A549 (cell line): ENCODE measurements around the gene PPP1R7. TPM values are rescaled to one million over a fixed set of nuclear protein-coding genes. Genes with fewer than 3 reads are reported as not detected.

ENCODE experiments used
- ATAC-seq, 2 experiments: fragments of 200-7000 bp in 1 of 2; fragments of >200 bp in 1 of 2; cut with Nextera tagmentation in 1 of 2; cut with Tn5 transposase in 1 of 2; 3 replicates each; pipeline versions ENCODE4 v1.8.0 to v1.9.1; 2018 to 2020; ENCODE audit warnings: mild to moderate bottlenecking in 1 of 2, moderate library complexity in 1 of 2
- CTCF ChIA-PET: fragments of 300-600 bp; sonication (Branson Sonifier 250); formaldehyde crosslinking; extraction: SDS; loops from one replicate; lab custom pipeline; 2021; ENCODE audit warnings: antibody characterized with exemption, inconsistent platforms; lab: Yijun Ruan, JAX
- POLR2A ChIA-PET: fragments of 350-600 bp; formaldehyde crosslinking; extraction: SDS; loops from one replicate; lab custom pipeline; 2021; ENCODE audit warnings: antibody characterized with exemption, inconsistent platforms; lab: Yijun Ruan, JAX
- DNase-seq, 2 experiments: peaks; one replicate each; pipeline versions ENCODE4 v3.0.0 to v3.0.0-alpha.2; 2011 to 2016; ENCODE audit warnings: low read depth in 1 of 2, low spot score in 1 of 2
- FAIRE-seq: peaks from 2 replicates; lab custom pipeline; 2011; peaks lifted over from hg19 to GRCh38; lab: Jason Lieb, UNC
- H3K27ac ChIP-seq, 2 experiments: fragments of >200 bp; sonication (Bioruptor Twin); formaldehyde crosslinking; 3 replicates each; pipeline ENCODE4 v1.5.1; 2016 to 2017
- H3K4me1 ChIP-seq: fragments of >200 bp; sonication (Bioruptor Twin); formaldehyde crosslinking; 3 replicates; pipeline ENCODE4 v1.6.1; 2016
- H3K4me2 ChIP-seq: fragments of >200 bp; sonication (Bioruptor Twin); formaldehyde crosslinking; 3 replicates; pipeline ENCODE4 v1.6.1; 2016
- H3K4me3 ChIP-seq: fragments of >200 bp; sonication (Bioruptor Twin); formaldehyde crosslinking; 3 replicates; pipeline ENCODE4 v1.5.1; 2016
- H3K9me3 ChIP-seq: fragments of >200 bp; sonication (Bioruptor Twin); formaldehyde crosslinking; 3 replicates; pipeline ENCODE4 v1.6.1; 2016
- BCL3 ChIP-seq: fragments of >200 bp; sonication (Bioruptor Twin); formaldehyde crosslinking; IDR thresholded peaks from 3 replicates; pipeline ENCODE4 v1.6.1; 2016
- CBX8 ChIP-seq: fragments of 200-600 bp; sonication (generic); IDR thresholded peaks from 2 replicates; pipeline ENCODE4 v1.6.1; 2016
- CHD2 ChIP-seq: fragments of 150-350 bp; IDR thresholded peaks from 2 replicates; pipeline ENCODE4 v1.6.1; 2014; ENCODE audit warnings: low read length; ENCODE audit not compliant: partially characterized antibody
- EP300 ChIP-seq, 2 experiments: fragments of >200 bp; sonication (Bioruptor Twin); formaldehyde crosslinking; IDR thresholded peaks; 2 replicates in 1 of 2; 3 replicates in 1 of 2; pipeline ENCODE4 v1.6.1; 2016 to 2017
- FOSB ChIP-seq: fragments of 250-450 bp; sonication (Bioruptor Pico); IDR thresholded peaks from 2 replicates; pipeline ENCODE4 v1.5.0; 2020; ENCODE audit warnings: mild to moderate bottlenecking, moderate library complexity
- HDAC2 ChIP-seq: fragments of 200-600 bp; sonication (generic); IDR thresholded peaks from 2 replicates; pipeline ENCODE4 v1.6.1; 2016
- HOXB5 ChIP-seq: fragments of 250-450 bp; sonication (Bioruptor Pico); IDR thresholded peaks from 2 replicates; pipeline ENCODE4 v1.5.0; 2020; ENCODE audit warnings: mild to moderate bottlenecking, moderate library complexity
- JUN ChIP-seq, 2 experiments: fragments of >200 bp; sonication (Bioruptor Twin); formaldehyde crosslinking; IDR thresholded peaks; 2 replicates in 1 of 2; 3 replicates in 1 of 2; pipeline ENCODE4 v1.6.1; 2016 to 2017
- MAX ChIP-seq: IDR thresholded peaks from 2 replicates; pipeline ENCODE4 v1.6.1; 2012
- MYC ChIP-seq: IDR thresholded peaks from 2 replicates; pipeline ENCODE4 v1.6.1; 2012; ENCODE audit warnings: mild to moderate bottlenecking, inconsistent platforms, low read length, improper control_type of control experiment, borderline replicate concordance
- PBX3 ChIP-seq: IDR thresholded peaks from 2 replicates; pipeline ENCODE4 v1.6.1; 2012
- REST ChIP-seq: fragments of 200-600 bp; sonication (generic); IDR thresholded peaks from 2 replicates; pipeline ENCODE4 v1.6.1; 2016; ENCODE audit warnings: antibody characterized with exemption, mild to moderate bottlenecking, moderate library complexity
- USF2 ChIP-seq: fragments of 450-650 bp; IDR thresholded peaks from 2 replicates; pipeline ENCODE4 v1.6.1; 2014; ENCODE audit warnings: antibody characterized with exemption
- ZNF302 ChIP-seq: fragments of 250-450 bp; sonication (Bioruptor Pico); IDR thresholded peaks from 2 replicates; pipeline ENCODE4 v1.9.0; 2021; ENCODE audit warnings: inconsistent platforms, mild to moderate bottlenecking, moderate library complexity
- ZSCAN20 ChIP-seq: fragments of 250-450 bp; sonication (Bioruptor Pico); IDR thresholded peaks from 2 replicates; pipeline ENCODE4 v1.8.0; 2022; ENCODE audit warnings: mild to moderate bottlenecking, moderate library complexity
- WGBS: methylation state at CpG from one replicate; pipeline ENCODE4 v1.1.6; 2017; ENCODE audit errors: missing lambda C conversion rate; 5-methylcytosine and 5-hydroxymethylcytosine counted together
- polyA plus RNA-seq, 4 experiments: library from polyadenylated mRNA; depleted of rRNA in 3 of 4; stranded (reverse); fragments of >200 nt; fragmentation: RNase III in 1 of 4; extraction: RNeasy Plus Mini Kit Qiagen cat#74134 plus additional on column Dnase treatment in 1 of 4; gene quantifications; 2 replicates in 3 of 4; 3 replicates in 1 of 4; pipeline ENCODE4 v1.2.3, GENCODE V29; 2011 to 2017
- TF ChIP-seq, protein P1 (sequence below): fragments of 250-450 bp; sonication (Bioruptor Pico); IDR thresholded peaks from 2 replicates; pipeline ENCODE4 v1.5.0; 2020; ENCODE audit warnings: low read depth, mild to moderate bottlenecking, moderate library complexity

PPP1R7 gene
- polyA plus RNA-seq, 2 of the 4 experiments (the other 2 are of a cell fraction) = 76.4 to 124 TPM

GRCh38 chr2:241142593-241142992, 7.7 kb upstream of the PPP1R7 start (continued):
- TF ChIP-seq BCL3 = no peak
- no peak for TF ChIP-seq FOSB (CRISPR knock-in tag)
- no peak for TF ChIP-seq MYC
- TF ChIP-seq USF2 = no peak

GRCh38 chr2:241146286-241146685, 4.0 kb upstream of the PPP1R7 start:
- Histone ChIP-seq H3K4me1 (peaks cover 11% of the 10 kb centered on the region), H3K4me3 (no peak overlapping the region), H3K27ac (no peak overlapping the region), H3K4me2 (no peak overlapping the region), H3K9me3 (no peaks in the 10 kb centered on the region)
- FAIRE-seq (no peak), DNase-seq (no peak), ATAC-seq (no peak)
- 80% methylated on average over 4 of the region's 4 CpGs for WGBS
- POLR2A ChIA-PET = no interaction called here
- TF ChIP-seq, protein P1, sequence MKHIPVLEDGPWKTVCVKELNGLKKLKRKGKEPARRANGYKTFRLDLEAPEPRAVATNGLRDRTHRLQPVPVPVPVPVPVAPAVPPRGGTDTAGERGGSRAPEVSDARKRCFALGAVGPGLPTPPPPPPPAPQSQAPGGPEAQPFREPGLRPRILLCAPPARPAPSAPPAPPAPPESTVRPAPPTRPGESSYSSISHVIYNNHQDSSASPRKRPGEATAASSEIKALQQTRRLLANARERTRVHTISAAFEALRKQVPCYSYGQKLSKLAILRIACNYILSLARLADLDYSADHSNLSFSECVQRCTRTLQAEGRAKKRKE (CRISPR knock-in tag) = no peak
- TF ChIP-seq PBX3 = no peak
- TF ChIP-seq HDAC2 = no peak
- TF ChIP-seq JUN (IDR thresholded peaks at IDR 0.05) = no peak
- no peak for TF ChIP-seq CBX8
- no peak for TF ChIP-seq ZNF302 (CRISPR knock-in tag)
- TF ChIP-seq MYC = no peak
- no peak for TF ChIP-seq EP300 (IDR thresholded peaks at IDR 0.05)
- CTCF ChIA-PET = no interaction called here

- Histone ChIP-seq H3K9me3 (no peaks in the 10 kb centered on the region), H3K4me2 (no peak overlapping the region), H3K4me3 (no peak overlapping the region), H3K27ac (no peak overlapping the region), H3K4me1 (peaks cover 13% of the 10 kb centered on the region)
- DNase-seq (no peak), ATAC-seq (no peak), FAIRE-seq (no peak)
- WGBS = 92% methylated on average over 3 of the region's 3 CpGs
- CTCF ChIA-PET = interaction anchor here (0.6 kb wide), 1 partner anchor 32 kb away, joined by 3 read pairs; no protein-coding TSS in a partner anchor
- POLR2A ChIA-PET = no interaction called here
- no peak for TF ChIP-seq CHD2
- no peak for TF ChIP-seq MAX
- no peak for TF ChIP-seq HOXB5 (CRISPR knock-in tag)
- no peak for TF ChIP-seq BCL3
- no peak for TF ChIP-seq REST
- TF ChIP-seq, protein P1 (CRISPR knock-in tag) = no peak
- TF ChIP-seq ZSCAN20 (CRISPR knock-in tag) = no peak
Observed at GRCh38 chr2:241147336-241147735, 2.9 kb upstream of the PPP1R7 start.
